GM12872 (cell line): ENCODE data around the gene CENPH.

Experiments used
- CTCF ChIP-seq: IDR thresholded peaks from 3 replicates; pipeline ENCODE4 v1.5.1; 2011; ENCODE audit warnings: low read depth, mild to moderate bottlenecking, low read length, moderate library complexity; ENCODE audit not compliant: insufficient read depth

Gene CENPH

GRCh38 chr5:69248019-69248418 is 58.6 kb downstream of the CENPH start:
- TF ChIP-seq CTCF, result no peak

GRCh38 chr5:69250593-69250992 is 61.2 kb downstream of the CENPH start:
- no peak for TF ChIP-seq CTCF

GRCh38 chr5:69252437-69252836 is 63.1 kb downstream of the CENPH start:
- no peak for TF ChIP-seq CTCF

GRCh38 chr5:69257577-69257976 is 68.2 kb downstream of the CENPH start:
- no peak for TF ChIP-seq CTCF
